ENCODE results near the gene PNPLA2. TPM values are rescaled to one million over a fixed set of nuclear protein-coding genes. Genes with fewer than 3 reads are reported as not detected.
A peak's percentile ranks its signal among the peaks of the same experiment; 100 is the strongest.

Gene PNPLA2
- total and polyA plus RNA-seq, 9 donors = 9.0 to 46.1 (median 28.0) TPM

DNA sequence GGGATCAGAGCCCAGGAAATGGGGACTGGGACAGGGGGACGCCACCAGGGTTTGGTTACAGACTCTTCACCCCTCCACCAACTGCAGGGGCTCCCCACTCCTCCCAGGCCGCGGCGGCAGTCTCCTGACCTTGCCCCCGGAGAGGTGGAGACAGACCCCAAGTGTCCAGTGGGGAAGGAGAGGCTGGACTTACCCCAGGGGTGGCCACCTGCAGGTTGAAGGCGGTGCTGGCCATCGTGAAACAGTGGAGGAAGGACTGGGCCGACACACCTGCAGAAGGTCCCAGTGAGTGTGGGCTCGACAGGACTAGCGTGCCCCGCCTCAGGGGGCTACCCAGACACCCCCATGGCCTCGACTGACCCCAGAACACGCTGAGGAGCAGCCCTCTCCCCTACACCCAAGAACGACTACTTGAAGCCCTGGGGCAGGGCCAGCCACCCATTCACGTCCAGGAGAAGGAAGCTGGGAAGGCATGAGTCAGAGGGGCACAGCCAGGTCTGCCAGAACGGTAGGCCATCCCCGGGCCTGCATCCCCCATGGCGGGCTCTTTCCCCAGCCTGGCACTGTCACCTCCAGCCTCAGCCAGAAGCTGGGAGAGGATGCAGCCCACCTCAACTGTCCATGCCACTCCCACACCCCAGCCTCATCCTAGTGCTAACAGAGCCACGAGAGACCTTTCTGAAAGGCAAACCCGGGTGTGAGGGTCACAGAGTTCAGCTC, 43.7 kb upstream of the PNPLA2 start:
- WGBS (ENCODE audit: insufficient coverage) = 68% methylated on average over 10 of the region's 20 CpGs
- Histone ChIP-seq H3K9me3 (replicated peaks; ENCODE audit: control insufficient read depth, low read depth, low read length) (no peaks in the 10 kb centered on the region), H3K27ac (ENCODE audit: low read length) (no peak overlapping the region), H3K36me3 (ENCODE audit: control insufficient read depth, insufficient read depth, low read length) (peaks cover 58% of the 10 kb centered on the region), H3K27me3 (ENCODE audit: control insufficient read depth, insufficient read depth, low read length) (no peaks in the 10 kb centered on the region), H3K4me1 (ENCODE audit: control insufficient read depth, insufficient read depth, low read length) (peaks cover 23% of the 10 kb centered on the region), H3K4me3 (ENCODE audit: low read length) (no peak overlapping the region)
- peak; percentile 9 for DNase-seq

DNA sequence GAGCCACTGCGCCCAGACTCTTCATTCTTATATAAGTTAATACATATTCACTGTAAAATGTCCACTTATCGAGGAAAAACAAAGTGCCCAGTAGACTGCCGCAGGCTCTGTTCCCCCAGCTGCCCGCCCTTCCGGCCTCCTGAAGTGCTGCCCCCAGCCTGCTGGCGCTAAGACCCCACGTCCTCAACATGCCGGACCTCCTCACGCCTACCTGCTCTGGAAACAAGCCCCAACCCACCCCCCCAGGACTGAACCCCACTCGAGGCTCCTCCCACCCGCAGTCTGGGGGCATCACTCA, 42.5 kb upstream of the PNPLA2 start:
- Histone ChIP-seq H3K27me3 (ENCODE audit: control insufficient read depth, insufficient read depth, low read length) (no peaks in the 10 kb centered on the region), H3K9me3 (replicated peaks; ENCODE audit: control insufficient read depth, low read depth, low read length) (no peaks in the 10 kb centered on the region), H3K27ac (ENCODE audit: low read length) (no peak overlapping the region), H3K36me3 (ENCODE audit: control insufficient read depth, insufficient read depth, low read length) (peaks cover 53% of the 10 kb centered on the region), H3K4me1 (ENCODE audit: control insufficient read depth, insufficient read depth, low read length) (peaks cover 23% of the 10 kb centered on the region), H3K4me3 (ENCODE audit: low read length) (peak overlapping the region; percentile 78)
- WGBS (ENCODE audit: insufficient coverage) = 21% methylated on average over 9 of the region's 11 CpGs
- DNase-seq = no peak

DNA sequence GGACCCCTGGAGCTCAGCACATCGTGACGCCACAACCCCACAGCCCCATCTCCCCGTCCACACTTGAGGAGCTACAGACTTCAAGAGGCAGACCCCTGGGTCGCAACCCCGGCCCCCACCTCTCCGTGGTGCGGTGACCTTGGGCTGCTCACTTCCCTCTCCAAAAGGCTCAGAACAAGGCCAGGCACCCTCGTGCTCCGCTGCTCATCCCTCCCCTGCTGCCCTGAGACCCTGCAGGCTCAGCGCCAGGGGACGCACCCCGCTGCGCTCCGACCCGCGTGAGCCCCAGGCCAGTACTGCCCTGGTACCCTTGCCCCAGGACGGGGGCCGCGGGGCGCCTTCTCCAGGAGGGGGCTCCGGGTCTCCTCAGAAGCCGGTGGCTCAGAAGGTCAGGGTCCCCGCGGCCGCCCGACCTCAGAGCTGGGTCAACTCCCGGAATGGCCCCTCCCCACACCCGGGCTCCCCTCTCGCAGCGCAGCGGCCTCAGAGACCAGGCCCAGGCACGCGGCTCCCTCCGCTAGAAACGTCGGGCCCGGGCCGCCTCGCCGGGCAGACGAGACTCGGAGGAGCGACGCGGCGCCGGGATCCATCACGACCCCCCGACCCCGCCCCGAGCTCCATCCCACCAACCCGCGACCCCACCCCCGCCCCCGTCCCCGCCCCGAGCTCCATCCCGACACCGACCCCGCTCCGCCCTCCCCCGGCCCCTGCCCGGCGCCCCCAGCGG, 42.0 kb upstream of the PNPLA2 start:
- 0% methylated on average over 41 of the region's 65 CpGs for WGBS (ENCODE audit: insufficient coverage)
- no peaks in the 10 kb centered on the region for H3K27me3 ChIP-seq (ENCODE audit: control insufficient read depth, insufficient read depth, low read length)
- no peaks in the 10 kb centered on the region for H3K9me3 ChIP-seq (replicated peaks; ENCODE audit: control insufficient read depth, low read depth, low read length)
- H3K4me1 ChIP-seq (ENCODE audit: control insufficient read depth, insufficient read depth, low read length) = peaks cover 23% of the 10 kb centered on the region
- H3K4me3 ChIP-seq (ENCODE audit: low read length) = peak overlapping the region; percentile 78
- H3K36me3 ChIP-seq (ENCODE audit: control insufficient read depth, insufficient read depth, low read length) = peaks cover 47% of the 10 kb centered on the region
- H3K27ac ChIP-seq (ENCODE audit: low read length) = peak overlapping the region; percentile 9
- DNase-seq = peak; percentile 55

DNA sequence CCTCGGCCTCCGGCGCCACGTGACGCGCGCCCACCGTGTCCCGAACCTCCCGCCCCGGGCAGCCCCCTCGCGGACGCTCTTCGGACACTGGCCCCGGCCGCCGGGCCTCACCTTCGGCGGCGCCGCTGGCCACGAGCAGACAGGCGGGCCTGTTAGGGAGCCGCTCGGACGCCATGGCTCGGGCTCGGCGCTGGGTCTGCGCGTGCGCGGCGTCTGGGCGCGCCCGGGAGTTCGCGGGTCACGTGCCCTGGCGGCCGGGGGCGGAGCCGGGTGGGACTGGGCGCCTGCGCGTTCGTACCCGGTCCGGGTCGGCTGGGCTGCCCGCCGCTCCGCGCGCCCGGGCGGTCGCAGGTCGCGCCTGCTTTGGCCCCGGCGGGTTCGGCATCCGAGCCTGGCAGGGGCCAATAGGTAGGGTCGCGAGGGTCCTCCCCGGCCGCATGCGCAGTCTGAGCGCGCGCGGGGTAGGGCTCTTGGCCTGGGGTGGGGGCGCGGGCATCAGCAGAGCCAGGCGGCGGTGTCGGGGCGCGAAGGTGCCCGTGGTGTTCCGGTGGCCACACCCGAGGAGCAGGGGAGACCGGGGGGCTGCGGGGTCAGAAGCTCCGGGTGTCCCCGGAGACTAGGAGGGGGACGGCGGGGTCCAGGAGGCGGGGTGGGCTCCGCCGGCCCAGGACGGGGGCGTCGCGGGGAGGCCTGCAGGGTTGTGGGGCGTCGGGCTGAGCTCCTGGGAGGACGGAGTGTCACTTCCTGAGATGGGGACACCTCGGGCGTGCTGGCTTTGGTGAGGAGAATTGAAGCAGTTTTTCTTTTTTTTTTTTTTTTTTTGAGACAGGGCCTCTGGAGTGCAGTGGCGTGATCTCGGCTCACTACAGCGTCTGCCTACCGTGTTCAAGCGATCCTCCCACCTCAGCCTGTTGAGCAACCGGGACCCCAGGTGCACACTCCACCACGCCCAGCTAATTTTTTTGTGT, 41.1 kb upstream of the PNPLA2 start, which contains the start of gene GATD1:
GATD1 (minus strand) TSS at position 200 of the 968 bp plus-strand sequence; CDS start at position 175, 25 bp downstream.
- Histone ChIP-seq H3K27ac (ENCODE audit: low read length) (peak within 1 kb of the TSS; percentile 9), H3K36me3 (ENCODE audit: control insufficient read depth, insufficient read depth, low read length) (peaks cover 40% of the 10 kb centered on the region), H3K27me3 (ENCODE audit: control insufficient read depth, insufficient read depth, low read length) (no peaks in the 10 kb centered on the region), H3K9me3 (replicated peaks; ENCODE audit: control insufficient read depth, low read depth, low read length) (no peaks in the 10 kb centered on the region), H3K4me3 (ENCODE audit: low read length) (peak within 1 kb of the TSS; percentile 78), H3K4me1 (ENCODE audit: control insufficient read depth, insufficient read depth, low read length) (peaks cover 23% of the 10 kb centered on the region)
- DNase-seq = peak; percentile 96
- under 1% methylated on average over 95 of the region's 110 CpGs for WGBS (ENCODE audit: insufficient coverage)

DNA sequence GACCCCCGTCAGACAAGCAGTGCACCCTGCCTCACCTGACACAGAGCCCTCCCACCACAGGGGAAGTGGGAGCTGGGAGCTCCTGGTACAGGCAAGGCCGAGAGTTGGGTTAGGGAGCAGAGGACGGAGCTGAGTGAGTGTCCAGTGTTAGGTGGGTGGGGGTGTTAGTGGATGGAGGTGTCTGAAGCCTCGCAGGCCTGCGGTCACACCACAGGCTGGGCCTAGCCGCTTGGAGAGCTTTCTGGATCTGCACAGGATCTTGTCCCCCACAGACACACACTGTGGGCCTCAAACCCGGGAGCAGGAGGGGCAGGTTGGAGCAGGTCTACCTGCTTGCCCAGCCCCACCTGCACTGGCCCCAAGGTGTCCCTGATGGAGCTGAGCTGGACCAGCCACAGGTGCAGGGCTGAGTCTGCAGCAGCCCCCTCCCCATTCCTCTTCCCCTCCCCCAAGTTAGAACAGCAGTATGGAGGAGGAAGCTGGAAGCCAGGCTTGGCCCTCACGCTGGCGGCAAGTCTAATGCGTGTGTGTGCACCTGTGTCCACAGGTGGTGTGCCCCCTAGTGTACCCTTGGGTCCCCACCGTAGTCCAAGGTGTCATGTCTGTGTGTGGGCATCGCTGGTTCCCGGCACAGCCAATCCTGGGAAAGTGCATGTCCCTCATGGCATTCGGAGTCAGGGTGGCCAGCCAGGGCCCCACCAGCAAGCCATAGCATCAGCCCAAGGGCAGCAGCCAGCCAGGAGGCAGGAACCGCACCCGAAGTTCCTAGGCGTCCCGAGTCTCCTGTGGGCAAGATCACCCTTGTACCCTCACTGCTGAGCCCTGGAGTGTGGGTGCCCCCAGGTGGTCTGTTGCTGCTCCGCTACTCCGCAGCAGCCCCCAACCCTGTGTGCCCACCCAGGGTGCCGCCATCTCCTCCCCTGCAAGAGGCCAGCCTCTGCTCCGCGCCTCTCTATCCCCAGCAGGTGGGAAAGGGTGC, 39.4 kb upstream of the PNPLA2 start:
- Histone ChIP-seq H3K27me3 (ENCODE audit: control insufficient read depth, insufficient read depth, low read length) (no peaks in the 10 kb centered on the region), H3K4me3 (ENCODE audit: low read length) (no peak overlapping the region), H3K27ac (ENCODE audit: low read length) (no peak overlapping the region), H3K36me3 (ENCODE audit: control insufficient read depth, insufficient read depth, low read length) (peaks cover 24% of the 10 kb centered on the region), H3K4me1 (ENCODE audit: control insufficient read depth, insufficient read depth, low read length) (peaks cover 31% of the 10 kb centered on the region), H3K9me3 (replicated peaks; ENCODE audit: control insufficient read depth, low read depth, low read length) (no peaks in the 10 kb centered on the region)
- peak; percentile 7 for DNase-seq
- WGBS (ENCODE audit: insufficient coverage) = 89% methylated on average over 17 of the region's 23 CpGs

DNA sequence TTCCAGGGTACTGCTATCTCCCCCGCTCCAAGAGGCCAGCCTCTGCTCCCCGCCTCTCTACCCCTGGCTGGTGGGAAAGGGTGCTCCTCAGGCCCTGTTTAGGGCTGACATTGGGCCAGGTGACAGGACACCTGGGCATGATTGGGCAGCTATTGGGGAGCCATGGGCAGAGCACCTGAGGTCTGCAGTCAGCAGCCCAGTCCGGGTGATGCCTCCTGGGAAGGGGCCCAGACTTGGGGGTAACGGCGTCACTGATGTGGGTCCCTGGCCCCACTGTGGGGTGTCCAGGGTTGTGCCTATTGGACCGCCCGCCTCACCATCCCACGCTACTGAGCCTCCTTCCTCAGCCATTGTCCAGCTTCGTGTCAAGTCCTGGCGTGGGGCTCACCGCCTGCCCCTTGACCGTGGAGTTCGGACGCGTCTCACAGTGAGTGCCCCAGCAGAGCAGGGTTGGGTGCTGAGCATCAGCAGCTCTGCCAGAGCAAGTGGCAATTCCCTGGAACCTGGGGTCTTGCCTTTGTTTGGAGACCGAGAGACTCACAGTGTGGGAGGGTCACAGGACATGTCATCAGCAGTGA, 38.7 kb upstream of the PNPLA2 start:
- Histone ChIP-seq H3K4me3 (ENCODE audit: low read length) (no peak overlapping the region), H3K27me3 (ENCODE audit: control insufficient read depth, insufficient read depth, low read length) (no peaks in the 10 kb centered on the region), H3K36me3 (ENCODE audit: control insufficient read depth, insufficient read depth, low read length) (peaks cover 20% of the 10 kb centered on the region), H3K4me1 (ENCODE audit: control insufficient read depth, insufficient read depth, low read length) (peaks cover 29% of the 10 kb centered on the region), H3K27ac (ENCODE audit: low read length) (no peak overlapping the region), H3K9me3 (replicated peaks; ENCODE audit: control insufficient read depth, low read depth, low read length) (no peaks in the 10 kb centered on the region)
- 90% methylated on average over 15 of the region's 16 CpGs for WGBS (ENCODE audit: insufficient coverage)
- peak; percentile 4 for DNase-seq

DNA sequence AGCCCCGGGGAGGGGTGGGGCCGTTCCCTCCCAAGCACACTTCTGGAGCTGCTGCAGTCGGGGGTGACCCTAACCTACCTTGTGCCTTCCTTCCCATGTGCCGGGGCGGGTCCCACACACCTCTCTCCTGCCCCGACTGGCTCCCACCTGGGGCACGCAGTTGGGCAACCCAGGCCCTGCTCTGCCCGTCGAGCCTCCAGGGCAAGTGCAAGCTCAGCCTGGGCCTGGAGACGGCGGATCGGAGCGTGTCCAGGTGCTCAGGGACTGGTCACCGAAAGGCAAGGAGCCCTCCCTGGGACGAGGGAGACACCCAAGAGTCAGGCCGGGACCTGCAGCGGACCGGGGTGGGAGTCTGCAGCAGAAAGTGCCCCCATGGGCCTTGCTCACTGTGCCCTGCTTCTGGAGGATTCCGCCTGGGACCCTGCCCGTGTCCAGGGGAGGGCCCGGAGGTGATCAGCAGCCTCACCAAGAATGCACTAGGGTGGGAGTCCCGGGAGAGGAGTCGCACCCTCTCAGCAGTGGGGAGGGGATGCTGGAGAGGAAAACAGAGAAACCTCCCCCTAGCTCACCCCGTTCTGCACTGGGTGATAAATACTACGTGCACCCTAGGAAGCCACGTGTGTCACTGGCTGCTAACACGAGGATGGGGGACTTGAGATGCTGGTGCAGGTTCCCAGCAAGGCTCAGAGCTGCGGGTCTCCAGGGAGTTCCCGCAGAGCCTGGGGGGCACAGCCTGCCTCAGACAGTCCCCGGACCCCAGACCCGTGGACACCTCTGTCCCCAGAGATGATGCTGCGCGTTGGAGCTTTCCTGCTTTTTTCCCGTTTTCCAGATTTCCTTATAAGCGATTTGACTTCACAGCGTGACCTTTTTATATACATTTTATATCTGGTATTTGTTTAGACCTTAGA, 36.2 kb upstream of the PNPLA2 start:
- 74% methylated on average over 26 of the region's 36 CpGs for WGBS (ENCODE audit: insufficient coverage)
- H3K27me3 ChIP-seq (ENCODE audit: control insufficient read depth, insufficient read depth, low read length) = no peaks in the 10 kb centered on the region
- DNase-seq = no peak
- peaks cover 19% of the 10 kb centered on the region for H3K36me3 ChIP-seq (ENCODE audit: control insufficient read depth, insufficient read depth, low read length)
- H3K4me3 ChIP-seq (ENCODE audit: low read length) = no peak overlapping the region
- no peaks in the 10 kb centered on the region for H3K9me3 ChIP-seq (replicated peaks; ENCODE audit: control insufficient read depth, low read depth, low read length)
- peaks cover 25% of the 10 kb centered on the region for H3K4me1 ChIP-seq (ENCODE audit: control insufficient read depth, insufficient read depth, low read length)
- no peak overlapping the region for H3K27ac ChIP-seq (ENCODE audit: low read length)

DNA sequence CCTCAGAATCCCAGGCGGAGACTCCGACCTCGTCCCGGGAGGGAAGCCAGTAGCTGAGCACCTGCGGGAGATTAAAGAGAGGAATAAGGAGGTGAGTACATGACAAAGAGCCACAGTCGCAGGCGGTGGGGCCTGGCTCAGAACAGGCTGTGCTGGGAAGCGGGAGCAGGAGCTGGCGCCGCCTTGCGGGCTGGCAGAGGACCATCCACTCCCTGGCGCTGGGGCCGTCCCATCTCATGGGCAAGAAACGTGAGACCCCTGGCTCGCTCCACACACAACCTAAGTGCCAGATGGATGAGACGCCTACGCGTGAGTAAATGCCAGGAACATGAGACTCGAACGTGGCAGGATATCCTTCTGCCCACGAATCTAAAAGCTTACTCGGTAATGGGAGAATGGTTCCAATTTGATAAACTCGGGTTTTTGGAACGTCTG, 35.1 kb upstream of the PNPLA2 start:
- Histone ChIP-seq H3K27me3 (ENCODE audit: control insufficient read depth, insufficient read depth, low read length) (peaks cover 4% of the 10 kb centered on the region), H3K36me3 (ENCODE audit: control insufficient read depth, insufficient read depth, low read length) (peaks cover 19% of the 10 kb centered on the region), H3K9me3 (replicated peaks; ENCODE audit: control insufficient read depth, low read depth, low read length) (no peaks in the 10 kb centered on the region), H3K4me3 (ENCODE audit: low read length) (no peak overlapping the region), H3K27ac (ENCODE audit: low read length) (peak overlapping the region; percentile 62), H3K4me1 (ENCODE audit: control insufficient read depth, insufficient read depth, low read length) (peaks cover 19% of the 10 kb centered on the region)
- WGBS (ENCODE audit: insufficient coverage) = 7% methylated on average over 14 of the region's 24 CpGs
- peak; percentile 87 for DNase-seq

All from muscle of leg (tissue), 11 donors.